GM12878 (cell line): ENCODE measurements around the gene ANKRD50. TPM values are rescaled to one million over a fixed set of nuclear protein-coding genes. Genes with fewer than 3 reads are reported as not detected.

Experiments used
- ATAC-seq: fragments of 200-7000 bp; cut with Tn5 transposase; 3 replicates; pipeline ENCODE4 v1.9.1; 2020; ENCODE audit warnings: mild to moderate bottlenecking, moderate library complexity
- Bru-seq: library from RNA; stranded (reverse); fragments of 400-500 nt; gene quantifications from one replicate; lab custom pipeline; 2021; lab: Mats Ljungman, UMichigan
- BruChase-seq, 2 experiments: library from RNA; stranded (reverse); fragments of 400-500 nt; gene quantifications; one replicate each; lab custom pipeline; 2021; lab: Mats Ljungman, UMichigan
- BruUV-seq: library from RNA; stranded (reverse); fragments of 400-500 nt; replicated peaks from 2 replicates; lab custom pipeline; 2021; lab: Mats Ljungman, UMichigan
- CTCF ChIA-PET: fragments of 300-600 bp; sonication (Branson Sonifier 250); formaldehyde crosslinking; extraction: SDS; loops from one replicate; lab custom pipeline; 2021; ENCODE audit warnings: inconsistent platforms; lab: Yijun Ruan, JAX
- POLR2A ChIA-PET: fragments of 350-600 bp; formaldehyde crosslinking; extraction: SDS; loops from one replicate; lab custom pipeline; 2021; ENCODE audit warnings: inconsistent platforms; lab: Charles Lee
- RAD21 ChIA-PET: fragments of 300-600 bp; sonication (Branson Sonifier 250); formaldehyde crosslinking; loops from one replicate; lab custom pipeline; 2023; ENCODE audit warnings: antibody characterized with exemption; ENCODE audit not compliant: unreplicated experiment; lab: Charles Lee
- SMC1A ChIA-PET: fragments of 300-600 bp; sonication (Branson Sonifier 250); formaldehyde crosslinking; loops from one replicate; lab custom pipeline; 2023; ENCODE audit not compliant: unreplicated experiment, uncharacterized antibody; lab: Charles Lee
- DNase-seq: peaks from one replicate; pipeline ENCODE4 v3.0.0-alpha.2; 2011; ENCODE audit warnings: low read depth, low spot score
- FAIRE-seq: peaks from 3 replicates; lab custom pipeline; 2011; peaks lifted over from hg19 to GRCh38; lab: Jason Lieb, UNC
- H2AFZ ChIP-seq: 2 replicates; pipeline ENCODE4 v1.6.0; 2011; ENCODE audit warnings: low read depth, low read length, control low read depth; ENCODE audit not compliant: control insufficient read depth
- H3K27ac ChIP-seq: 2 replicates; pipeline ENCODE4 v1.5.1; 2011; ENCODE audit warnings: control low read depth; ENCODE audit not compliant: control insufficient read depth, insufficient read depth
- H3K27me3 ChIP-seq, 2 experiments: replicated peaks in 1 of 2; 2 replicates each; pipeline versions ENCODE4 v1.6.0 to v1.6.1; 2011; ENCODE audit warnings: low read length in 1 of 2; ENCODE audit not compliant: control insufficient read depth in 2 of 2, insufficient read depth in 2 of 2
- H3K36me3 ChIP-seq, 2 experiments: 2 replicates each; pipeline ENCODE4 v1.5.1; 2011; ENCODE audit warnings: low read length in 1 of 2; ENCODE audit not compliant: control insufficient read depth in 2 of 2, insufficient read depth in 2 of 2
- H3K4me1 ChIP-seq: 2 replicates; pipeline ENCODE4 v1.6.1; 2011; ENCODE audit warnings: mild to moderate bottlenecking, low read length, moderate library complexity, mixed read lengths; ENCODE audit not compliant: control insufficient read depth, insufficient read depth
- H3K4me2 ChIP-seq: 2 replicates; pipeline ENCODE4 v1.6.0; 2011; ENCODE audit warnings: control low read depth; ENCODE audit not compliant: control insufficient read depth, insufficient read depth
- H3K4me3 ChIP-seq: fragments of 200-600 bp; sonication (generic); 2 replicates; pipeline ENCODE4 v1.5.1; 2016
- H3K79me2 ChIP-seq: 2 replicates; pipeline ENCODE4 v1.6.0; 2011; ENCODE audit warnings: low read length; ENCODE audit not compliant: control insufficient read depth, insufficient read depth
- H3K9ac ChIP-seq: 2 replicates; pipeline ENCODE4 v1.8.0; 2011; ENCODE audit warnings: low read length, control low read depth, mixed read lengths; ENCODE audit not compliant: control insufficient read depth, insufficient read depth
- H3K9me3 ChIP-seq: replicated peaks from 3 replicates; pipeline ENCODE4 v1.5.1; 2011; ENCODE audit warnings: mild to moderate bottlenecking, low read length; ENCODE audit not compliant: control insufficient read depth, insufficient read depth
- H4K20me1 ChIP-seq: 2 replicates; pipeline ENCODE4 v1.6.0; 2011; ENCODE audit not compliant: control insufficient read depth, insufficient read depth
- BHLHE40 ChIP-seq, 2 experiments: fragments of 450-650 bp in 1 of 2; IDR thresholded peaks; 2 replicates each; pipeline ENCODE4 v1.6.1; 2011 to 2017; ENCODE audit warnings: low read depth in 2 of 2, borderline replicate concordance in 1 of 2, improper control_type of control experiment in 1 of 2, low read length in 1 of 2, mild to moderate bottlenecking in 1 of 2
- EGR1 ChIP-seq, 2 experiments: IDR thresholded peaks; 1 replicate in 1 of 2; 2 replicates in 1 of 2; pipeline ENCODE4 v1.6.1; 2011 to 2012; ENCODE audit warnings: low read depth in 2 of 2, low read length in 2 of 2, borderline replicate concordance in 1 of 2, mild to moderate bottlenecking in 1 of 2, moderate library complexity in 1 of 2
- POLR2A ChIP-seq: IDR thresholded peaks from 2 replicates; pipeline ENCODE4 v1.6.1; 2011; ENCODE audit warnings: low read depth, mild to moderate bottlenecking, low read length
- SP1 ChIP-seq: IDR thresholded peaks from one replicate; pipeline ENCODE4 v1.6.1; 2011; ENCODE audit warnings: low read depth, low read length
- SUPT20H ChIP-seq: IDR thresholded peaks from 2 replicates; pipeline ENCODE4 v1.6.1; 2011; ENCODE audit warnings: low read depth, mild to moderate bottlenecking, low read length, moderate library complexity, borderline replicate concordance; ENCODE audit not compliant: control insufficient read depth
- WGBS: methylation state at CpG from one replicate; pipeline ENCODE4 v1.1.6; 2016; ENCODE audit warnings: low lambda C conversion rate; ENCODE audit not compliant: insufficient replicate concordance, insufficient coverage; ENCODE audit errors: missing lambda C conversion rate; 5-methylcytosine and 5-hydroxymethylcytosine counted together
- in situ Hi-C: fragments of 300-500 bp; cut with MboI; formaldehyde crosslinking; loops from 9 replicates; pipeline ENCODE4 v1.14.3; 2018; ENCODE audit warnings: mixed read lengths
- intact Hi-C: fragments of 100-400 bp; cut with micrococcal nuclease; formaldehyde crosslinking; loops from one replicate; pipeline ENCODE4 v1.14.2; 2022; ENCODE audit not compliant: unreplicated experiment
- long read RNA-seq, 2 experiments: library from polyadenylated mRNA; unstranded; transcript quantifications; one replicate each; pipeline ENCODE4 v2.0.0, GENCODE V29; 2019 to 2020
- polyA minus RNA-seq, 3 experiments: library from RNA; depleted of rRNA, polyadenylated mRNA; stranded (reverse); fragments of >200 nt; gene quantifications; 2 replicates each; pipeline ENCODE4 v1.2.3, GENCODE V29; 2011
- polyA plus RNA-seq, 11 experiments: library from polyadenylated mRNA; depleted of rRNA in 4 of 11; unstranded in 6 of 11; stranded (reverse) in 5 of 11; fragments of >200 nt; fragmentation: Nextera tagmentation in 4 of 11; fragmentation: Illumina TruSeq in 1 of 11; extraction: Ambion mirVana in 4 of 11; extraction: Trizol in 1 of 11; gene quantifications; 1 replicate in 1 of 11; 2 replicates in 10 of 11; pipeline versions ENCODE4 v1.2.1 to v1.2.3, GENCODE V29; 2011 to 2016; ENCODE audit warnings: inconsistent platforms in 2 of 11, missing spikeins in 2 of 11, low read depth in 1 of 11
- total RNA-seq, 4 experiments: library from RNA; depleted of rRNA in 3 of 4; stranded (reverse); fragments of >200 nt in 3 of 4; fragmentation: Illumina TruSeq in 1 of 4; extraction: Trizol in 1 of 4; gene quantifications; 2 replicates each; pipeline versions ENCODE4 v1.2.1 to v1.2.3, GENCODE V29; 2013 to 2021

ANKRD50 gene
- total RNA-seq (2013; cell fraction: nucleolus; rRNA removed), result 0.08 and 0.24 TPM in 2 replicates
- total RNA-seq (2014; rRNA removed) (0.06 TPM in 1 of 2 replicates, not detected in the other), total RNA-seq (2014; rRNA removed; fragmentation: Illumina TruSeq; extraction: Trizol) (0.05 TPM in 1 of 2 replicates, not detected in the other), total RNA-seq (2021) (0.08 and 0.10 TPM in 2 replicates), polyA plus RNA-seq (2011; rRNA removed) (0.01 and 0.03 TPM in 2 replicates), polyA plus RNA-seq (2014; fragmentation: Illumina TruSeq; extraction: Trizol) (under 0.01 and 0.03 TPM in 2 replicates), polyA plus RNA-seq (2014; fragmentation: Nextera tagmentation; extraction: Ambion mirVana) (under 1 TPM; under 0.01 to 0.03 TPM), polyA plus RNA-seq (2014; rRNA removed) (0.03 and 0.04 TPM in 2 replicates), polyA plus RNA-seq (2016; fragmentation: Nextera tagmentation; extraction: Ambion mirVana) (under 1 TPM; 0.03 TPM), polyA minus RNA-seq (2011; rRNA and poly(A)+ RNA removed) (0.05 and 0.15 TPM in 2 replicates), Bru-seq, nascent RNA (percentile 33 among the genes with signal in this experiment), BruChase-seq, experiment 1, labeled RNA remaining after a 6-hour chase (percentile 29 among the genes with signal in this experiment), BruChase-seq, experiment 2, labeled RNA remaining after a 2-hour chase (percentile 35 among the genes with signal in this experiment)
- 0.20 TPM for polyA plus RNA-seq (2011; ENCODE audit: low read depth)
- polyA plus RNA-seq (2011; cell fraction: cytosol; rRNA removed), result 0.02 TPM in 1 of 2 replicates, not detected in the other
- 0.01 TPM in 2 replicates for polyA plus RNA-seq (2011; cell fraction: nucleus; rRNA removed)
- polyA plus RNA-seq (2012), result 0.32 and 0.35 TPM in 2 replicates
- not detected in 2 replicates for polyA minus RNA-seq (2011; cell fraction: cytosol; rRNA and poly(A)+ RNA removed)
- polyA minus RNA-seq (2011; cell fraction: nucleus; rRNA and poly(A)+ RNA removed), result 0.10 and 0.12 TPM in 2 replicates
- long read RNA-seq, experiment 1, result 0 reads
- long read RNA-seq, experiment 2, result 0 reads

- peak; percentile 78 to 90 for TF ChIP-seq BHLHE40 (IDR thresholded peaks at IDR 0.05; ENCODE audit: borderline replicate concordance in 1 of 2, low read depth in 2 of 2, low read length in 1 of 2)
- peak; percentile 72 for TF ChIP-seq POLR2A
- no peak for TF ChIP-seq SUPT20H
- 0 out of 3 replicates have a peak, but pooled peaks of 1 of the 2 experiments have one; percentile 50 for TF ChIP-seq EGR1 (IDR thresholded peaks at IDR 0.05; ENCODE audit: borderline replicate concordance in 1 of 2, low read depth in 2 of 2, low read length in 2 of 2)
- TF ChIP-seq SP1, result no peak
- Histone ChIP-seq H3K27me3 (peaks cover 4 to 7% of the 10 kb centered on the region in 2 experiments; a peak in 3 of 4 replicates), H2AFZ (peak within 1 kb of the TSS; percentile 92), H3K27ac (no peak within 1 kb of the TSS; the same call in 1 of the 2 replicates), H3K4me1 (no peaks in the 10 kb centered on the region), H3K79me2 (no peaks in the 10 kb centered on the region), H3K4me2 (peak within 1 kb of the TSS; percentile 94), H4K20me1 (no peaks in the 10 kb centered on the region), H3K9me3 (no peaks in the 10 kb centered on the region), H3K36me3 (no peaks in the 10 kb centered on the region), H3K9ac (peak within 1 kb of the TSS; percentile 34; the same call in 1 of the 2 replicates), H3K4me3 (peak within 1 kb of the TSS; percentile 71)
- SMC1A ChIA-PET, result no interaction called here
- DNase-seq (no peak), FAIRE-seq (no peak), ATAC-seq (peak; percentile 86)
- RAD21 ChIA-PET, result no interaction called here
- 11% methylated on average over 11 of the region's 85 CpGs for WGBS
- in situ Hi-C loops, result no loop called here
- intact Hi-C loops, result no loop called here
- CTCF ChIA-PET, result no interaction called here
- POLR2A ChIA-PET, result no interaction called here
- no TSS peak for BruUV-seq
Measured at GRCh38 chr4:124712372-124713184, at the start of gene ANKRD50. TSS of gene ANKRD50 (minus strand) at chr4:124712732. CDS start at chr4:124710511, 2,221 bp downstream.
